GM21367 (cell line): ENCODE data around the gene TLR6.

ENCODE experiments used
- ATAC-seq: cut with Tn5 transposase; IDR thresholded peaks from one replicate; pipeline ENCODE4 v1.9.1; 2021; ENCODE audit not compliant: unreplicated experiment

The TLR6 gene

DNA sequence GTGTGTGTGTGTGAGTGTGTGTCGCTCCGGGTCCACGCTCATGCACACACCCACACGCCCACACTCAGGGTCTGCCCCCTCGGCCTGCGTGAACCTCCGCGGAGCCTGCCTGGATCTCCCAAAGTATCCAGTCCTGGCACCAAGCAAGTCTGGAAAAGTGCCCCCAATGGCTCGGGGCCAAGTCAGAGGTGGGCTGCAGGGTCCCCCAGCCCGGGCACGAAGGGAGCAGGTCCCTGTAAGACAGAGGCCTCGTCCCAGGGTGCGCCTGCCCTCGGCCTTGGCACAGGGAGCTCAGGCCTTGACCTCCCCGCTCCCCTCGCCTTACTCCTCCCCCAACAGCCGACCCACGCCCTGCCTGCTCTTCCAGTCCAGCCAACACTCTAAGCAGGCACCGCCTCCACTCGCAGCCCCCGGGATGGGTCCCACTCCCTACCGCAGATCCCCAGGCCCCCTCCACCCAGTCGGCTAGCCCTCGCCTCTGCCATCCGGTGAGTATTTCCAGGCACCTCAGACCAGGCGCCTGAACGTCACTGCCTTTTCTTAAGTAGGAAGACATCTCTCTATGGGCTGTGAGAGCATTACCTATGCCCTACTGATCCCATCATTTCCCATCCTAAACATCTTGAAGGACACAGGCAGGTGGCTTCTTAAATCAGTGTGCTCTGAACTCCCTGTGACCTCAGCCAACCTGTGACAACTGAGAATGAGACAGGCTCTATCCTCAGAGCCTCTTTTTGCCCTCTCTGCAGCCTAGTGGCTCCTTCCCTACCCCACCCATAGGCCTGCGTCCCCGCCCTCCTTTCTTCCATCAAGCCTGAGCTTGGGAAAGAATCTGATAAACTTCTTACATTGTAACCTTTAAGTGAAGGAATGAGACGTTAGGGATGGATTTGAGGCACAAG is 11.7 kb upstream of the TLR6 start:
- ATAC-seq, result no peak

DNA sequence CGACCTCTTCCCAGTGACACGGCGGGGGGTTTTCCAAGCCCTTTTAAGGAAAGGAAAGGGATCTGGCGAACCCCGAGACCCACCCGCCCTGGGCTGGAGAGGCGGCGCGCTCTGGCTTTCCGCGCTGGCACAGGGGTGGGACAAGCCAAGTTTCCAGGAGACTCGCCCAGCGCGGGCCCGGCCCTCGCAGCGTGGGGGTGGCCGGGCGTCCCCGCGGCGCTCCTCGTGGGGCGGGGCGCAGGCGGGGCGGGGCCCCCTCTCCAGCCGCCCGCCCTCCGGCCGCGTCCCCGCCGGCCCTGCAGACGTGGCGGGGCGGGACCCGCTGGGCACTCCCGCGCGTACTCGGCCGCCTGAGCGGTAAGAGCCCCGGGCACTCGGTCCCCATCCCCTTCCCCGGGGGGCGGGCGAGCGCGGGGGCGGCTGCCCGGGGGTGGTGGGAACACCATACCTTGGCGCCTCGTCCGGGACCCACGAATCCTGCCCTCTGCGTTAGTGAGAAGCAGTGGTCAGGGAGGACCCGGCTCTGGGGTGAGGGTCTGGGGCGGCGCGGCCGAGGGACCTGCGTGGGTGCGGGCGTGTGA is 11.0 kb upstream of the TLR6 start, which contains the start of gene FAM114A1:
Gene FAM114A1 (plus strand): TSS at position 329 of the 581 bp plus-strand sequence. CDS start 10,273 bp downstream, outside the sequence.
- ATAC-seq, result peak; percentile 72

DNA sequence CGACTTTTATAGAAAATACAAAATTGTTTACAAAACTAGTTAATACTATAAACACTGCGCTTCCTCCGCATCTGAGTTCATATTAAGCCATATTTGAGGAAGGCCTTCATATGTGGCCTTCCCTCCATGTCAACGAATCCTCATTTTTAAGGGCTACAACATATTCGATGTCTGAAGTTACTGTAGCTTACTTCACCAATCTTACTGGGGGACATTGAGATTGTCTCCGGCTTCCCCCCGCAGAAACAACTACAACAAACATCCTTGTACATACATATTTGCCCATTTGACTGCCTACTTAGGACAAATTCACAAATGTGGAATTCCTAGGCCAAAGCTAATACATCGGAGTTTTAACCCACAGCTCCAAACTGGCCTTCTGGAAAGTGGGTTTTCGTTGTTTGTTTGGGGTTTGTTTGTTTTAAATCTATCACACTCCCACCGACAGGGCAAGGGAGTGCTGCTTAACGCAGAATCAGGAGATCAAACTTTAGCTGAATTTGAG is 10.4 kb upstream of the TLR6 start:
- ATAC-seq, result no peak

DNA sequence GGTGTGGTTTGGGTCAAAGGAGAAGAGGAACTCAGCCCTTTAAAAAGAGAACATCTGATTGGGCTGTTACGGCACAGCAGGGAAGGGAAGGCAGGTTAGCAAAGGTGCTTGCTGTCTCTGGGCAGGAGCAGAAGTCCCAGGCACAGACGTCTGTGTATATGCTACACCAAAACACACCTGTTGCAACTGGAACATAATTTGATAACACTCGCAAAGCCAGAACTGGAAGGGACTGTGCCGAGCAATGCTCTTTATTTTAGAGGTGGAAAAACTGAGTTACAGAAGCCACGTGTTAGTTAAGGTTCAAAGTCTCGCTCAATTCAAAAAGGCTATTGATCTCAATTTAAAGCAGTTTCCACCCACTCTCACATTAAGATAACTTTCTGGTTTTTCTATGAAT is 8.8 kb upstream of the TLR6 start:
- no peak for ATAC-seq

DNA sequence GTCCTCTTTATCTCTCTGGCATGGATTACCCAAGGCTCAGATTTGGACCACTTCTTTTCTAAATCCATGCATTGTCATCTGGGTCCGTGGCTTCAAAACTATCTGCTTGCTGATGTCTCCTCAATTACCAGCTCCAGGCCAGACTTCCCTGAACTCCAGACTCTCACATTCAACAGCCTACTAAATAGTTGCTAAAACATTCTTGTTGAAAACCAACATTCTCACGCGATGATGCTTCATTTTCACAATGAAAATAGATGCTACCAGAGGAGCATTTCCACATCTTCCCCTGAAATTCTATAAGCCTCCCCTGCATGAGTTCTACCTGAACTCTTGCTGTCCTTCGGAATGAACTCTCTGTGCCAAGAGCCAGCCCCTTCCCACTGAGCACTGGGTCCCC is 5.2 kb upstream of the TLR6 start:
- ATAC-seq, result no peak

DNA sequence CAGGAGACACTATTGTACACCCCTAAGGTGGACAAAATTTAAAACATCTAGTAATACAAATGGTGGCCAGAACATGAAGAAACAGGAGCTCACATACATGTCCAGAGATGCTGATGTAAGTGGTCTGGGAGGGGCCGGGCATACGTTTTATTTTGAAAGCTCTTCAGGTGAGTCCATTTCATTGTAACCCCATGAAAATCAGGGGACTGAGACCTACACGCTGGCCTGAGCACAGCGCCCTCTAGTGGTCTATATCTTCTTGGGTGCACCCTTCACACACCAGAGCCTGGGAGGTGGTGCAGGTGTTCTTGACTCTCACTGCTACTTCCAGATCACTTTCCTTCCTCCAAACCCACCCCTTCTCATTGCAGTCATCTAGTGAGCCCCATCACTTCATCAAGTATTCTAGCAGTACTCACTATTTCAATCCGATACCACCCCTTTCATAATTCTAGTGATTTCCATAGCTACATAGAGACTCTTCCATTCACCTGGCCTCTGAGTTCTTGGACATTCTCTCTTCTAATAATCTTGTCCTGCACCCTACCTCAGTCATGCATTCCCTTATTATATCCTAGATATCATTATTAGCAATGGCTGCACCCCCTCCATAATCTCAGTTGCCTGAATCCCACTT is 4.3 kb upstream of the TLR6 start:
- ATAC-seq, result no peak

DNA sequence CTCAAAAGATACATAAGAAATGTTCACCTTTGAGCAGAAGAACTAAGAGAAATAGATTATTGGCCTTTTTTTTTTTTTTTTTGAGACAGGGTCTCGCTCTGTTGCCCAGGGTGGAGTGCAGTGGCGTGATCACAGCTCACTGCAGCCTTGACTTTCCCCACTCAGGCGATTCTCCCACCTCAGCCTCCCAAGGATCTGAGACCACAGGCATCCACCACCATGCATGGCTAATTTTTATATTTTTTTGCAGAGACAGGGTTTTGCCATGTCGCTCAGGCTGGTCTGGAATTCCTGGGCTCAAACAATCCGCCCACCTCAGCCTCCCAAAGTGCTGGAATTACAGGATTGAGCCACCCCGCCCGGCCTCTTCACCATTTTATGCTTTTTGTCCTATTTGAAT is 2.9 kb upstream of the TLR6 start:
- no peak for ATAC-seq

DNA sequence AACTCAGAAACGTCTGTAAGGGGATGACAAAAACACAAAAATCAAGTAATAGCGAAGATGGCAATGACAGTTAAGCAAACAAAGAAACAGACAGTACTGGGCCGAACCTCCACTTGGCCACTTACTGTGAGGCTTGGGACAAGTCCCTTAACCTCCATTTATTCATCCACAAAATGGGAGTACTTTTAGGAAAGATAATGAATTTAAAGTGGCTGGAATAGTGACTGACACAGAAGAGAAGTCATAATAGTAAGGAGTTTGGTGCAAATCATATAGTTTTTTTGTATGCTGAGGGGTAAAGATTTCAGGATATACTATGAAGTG is 1.4 kb upstream of the TLR6 start:
- no peak for ATAC-seq

DNA sequence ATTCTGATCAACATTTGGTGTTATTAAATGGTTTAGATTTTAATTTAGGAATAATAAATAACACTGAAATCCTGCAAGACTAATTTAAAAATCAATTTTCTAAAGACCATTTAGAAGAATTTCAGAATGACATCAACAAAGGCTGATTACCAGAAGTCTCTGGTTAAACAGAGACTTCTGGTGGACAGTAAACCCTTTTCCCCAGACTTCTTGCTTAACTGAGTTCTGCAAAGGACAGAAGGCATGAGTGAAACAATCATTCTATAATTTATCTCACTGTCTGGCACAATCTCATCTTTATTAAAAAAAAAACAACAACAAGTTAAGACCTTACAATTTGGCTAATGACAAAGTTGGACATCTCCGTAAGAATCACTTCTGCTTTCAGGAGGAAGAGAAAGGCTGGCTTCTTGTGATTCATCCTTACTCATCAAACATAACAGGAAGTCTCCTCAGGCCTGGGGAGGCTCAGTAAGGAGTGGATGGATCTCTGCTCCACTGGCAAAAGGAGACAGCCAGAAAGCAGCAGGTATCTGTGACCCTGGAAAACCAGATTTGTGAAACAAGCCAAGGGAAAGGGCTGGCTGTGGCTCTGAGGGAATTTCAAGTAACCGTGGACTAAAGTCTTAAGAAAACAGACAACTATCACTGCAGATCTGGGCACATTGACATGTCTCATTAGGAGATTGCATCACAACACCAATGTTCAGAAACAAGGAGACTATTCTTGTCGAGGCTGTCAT is 908 bp upstream of the TLR6 start:
- ATAC-seq, result peak; percentile 54

DNA sequence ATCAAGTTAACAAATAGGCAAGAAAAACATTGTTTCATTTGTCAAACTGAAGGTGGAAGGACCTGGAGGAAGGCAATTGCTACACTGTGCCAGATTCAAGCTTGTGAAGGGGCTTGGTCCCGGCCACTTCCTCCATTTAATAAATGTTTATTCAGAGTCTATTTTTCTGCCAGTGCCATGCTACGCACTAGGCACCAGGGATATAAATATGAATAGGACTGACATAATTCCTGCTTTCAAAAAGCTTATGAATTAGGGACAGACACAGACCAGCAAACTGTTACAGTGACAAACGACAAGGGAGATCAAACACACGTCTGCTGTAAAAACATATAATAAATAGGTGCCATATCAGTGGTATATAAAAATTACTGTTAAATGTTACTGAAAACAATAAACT is 571 bp downstream of the TLR6 start:
- no peak for ATAC-seq

DNA sequence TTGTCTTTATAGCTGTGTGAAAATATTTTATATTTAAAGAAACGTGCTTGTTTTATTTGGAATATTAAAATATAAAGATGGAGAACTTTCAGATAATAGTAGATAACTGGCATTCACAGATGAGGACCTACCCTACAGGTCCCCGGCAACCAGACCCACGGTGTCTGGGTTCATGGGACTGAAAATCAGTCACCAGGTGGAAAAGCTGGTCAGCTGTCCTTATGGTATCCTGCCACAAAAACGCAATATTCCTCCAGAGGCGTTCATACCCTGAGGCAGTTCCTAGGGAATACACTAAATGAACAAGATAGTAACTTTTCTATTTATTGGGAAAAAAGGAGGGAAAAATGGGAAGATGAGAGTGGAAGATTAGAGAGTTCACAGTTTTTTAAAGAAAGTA is 1.2 kb downstream of the TLR6 start:
- no peak for ATAC-seq

DNA sequence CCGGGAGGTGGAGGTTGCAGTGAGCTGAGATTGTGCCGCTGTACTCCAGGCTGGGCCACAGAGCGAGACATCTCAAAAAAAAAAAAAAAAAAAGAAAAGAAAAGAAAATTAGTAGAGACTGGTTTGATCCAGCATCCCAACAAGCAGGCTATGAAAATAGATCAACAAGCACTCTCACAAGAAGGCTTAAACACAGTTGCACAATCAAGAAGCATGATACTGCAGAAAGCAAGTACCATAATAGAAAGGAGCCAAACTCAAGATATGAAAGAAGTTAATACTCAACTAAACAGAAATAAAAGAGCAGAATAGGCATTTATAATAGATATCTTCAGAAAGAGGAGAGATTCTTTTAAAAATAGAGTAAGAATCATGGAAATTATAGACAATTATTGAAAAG is 10.6 kb downstream of the TLR6 start:
- ATAC-seq, result no peak

DNA sequence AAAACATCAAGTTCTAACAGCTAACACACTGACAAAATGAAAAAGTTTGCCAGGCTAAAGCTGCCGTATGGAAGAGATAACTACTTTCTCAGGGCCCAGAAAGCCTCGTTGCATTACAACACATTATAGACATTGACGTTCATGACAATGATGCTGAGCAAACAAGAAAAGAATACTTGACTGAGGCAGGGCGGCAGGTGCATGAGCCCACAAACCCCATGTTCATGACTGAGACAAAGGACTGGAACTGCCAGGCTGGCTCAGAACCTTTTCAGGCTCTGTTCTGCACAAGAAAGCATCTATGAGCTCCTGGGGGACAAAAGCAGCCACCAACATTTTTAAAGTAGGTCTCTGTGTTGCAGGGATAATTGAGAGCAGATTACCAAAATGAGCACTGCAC is 13.6 kb downstream of the TLR6 start:
- ATAC-seq, result no peak

DNA sequence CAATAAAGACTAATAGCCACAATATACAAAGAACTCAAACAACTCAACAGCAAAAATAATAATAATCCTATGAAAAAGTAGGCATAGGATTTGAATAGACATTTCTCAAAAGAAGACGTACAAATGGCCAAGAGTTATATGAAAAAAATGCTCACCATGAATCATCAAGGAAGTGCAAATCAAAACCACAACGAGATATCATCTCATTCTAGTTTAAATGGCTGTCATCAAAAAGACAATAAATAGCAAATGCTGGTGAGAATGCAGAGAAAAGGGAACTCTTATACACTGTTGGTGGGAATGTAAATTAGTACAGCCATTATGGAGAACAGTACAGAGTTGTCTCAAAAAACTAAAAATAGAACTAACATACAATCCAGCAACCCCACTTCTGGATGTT is 18.8 kb downstream of the TLR6 start:
- no peak for ATAC-seq

DNA sequence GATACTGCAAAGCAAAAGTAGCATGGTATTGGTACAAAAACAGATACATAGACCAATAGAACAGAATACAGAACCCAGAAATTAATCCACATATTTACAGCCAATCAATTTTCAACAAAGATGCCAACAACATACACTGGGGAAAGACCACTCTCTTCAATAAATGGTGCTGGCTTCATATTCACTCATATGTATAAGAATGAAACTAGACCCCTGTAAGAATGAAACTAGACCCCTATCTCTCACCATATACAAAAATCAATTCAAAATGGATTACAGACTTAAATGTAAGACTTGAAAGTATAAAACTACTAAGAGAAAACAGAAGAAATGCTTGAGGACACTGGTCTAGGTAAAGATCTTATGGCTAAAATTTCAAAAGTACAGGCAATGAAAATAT is 19.3 kb downstream of the TLR6 start:
- no peak for ATAC-seq

DNA sequence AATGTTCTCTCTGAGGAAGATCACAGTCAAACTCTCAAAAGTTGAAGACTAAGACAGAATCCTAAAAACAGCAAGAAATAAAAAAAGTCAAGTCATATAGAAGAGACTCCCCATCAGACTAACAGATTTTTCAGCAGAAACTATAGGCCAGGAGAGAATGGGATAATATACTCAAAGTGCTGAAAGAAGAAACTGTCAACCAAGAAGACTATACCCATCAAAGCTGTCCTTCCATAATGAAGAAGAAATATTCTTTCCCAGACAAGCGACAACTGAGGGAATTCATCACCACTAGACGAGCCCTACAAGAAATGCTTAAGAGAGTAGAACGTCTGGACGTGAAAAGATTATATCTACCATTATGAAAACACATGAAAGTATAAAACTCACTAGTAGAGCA is 22.0 kb downstream of the TLR6 start:
- ATAC-seq, result no peak

DNA sequence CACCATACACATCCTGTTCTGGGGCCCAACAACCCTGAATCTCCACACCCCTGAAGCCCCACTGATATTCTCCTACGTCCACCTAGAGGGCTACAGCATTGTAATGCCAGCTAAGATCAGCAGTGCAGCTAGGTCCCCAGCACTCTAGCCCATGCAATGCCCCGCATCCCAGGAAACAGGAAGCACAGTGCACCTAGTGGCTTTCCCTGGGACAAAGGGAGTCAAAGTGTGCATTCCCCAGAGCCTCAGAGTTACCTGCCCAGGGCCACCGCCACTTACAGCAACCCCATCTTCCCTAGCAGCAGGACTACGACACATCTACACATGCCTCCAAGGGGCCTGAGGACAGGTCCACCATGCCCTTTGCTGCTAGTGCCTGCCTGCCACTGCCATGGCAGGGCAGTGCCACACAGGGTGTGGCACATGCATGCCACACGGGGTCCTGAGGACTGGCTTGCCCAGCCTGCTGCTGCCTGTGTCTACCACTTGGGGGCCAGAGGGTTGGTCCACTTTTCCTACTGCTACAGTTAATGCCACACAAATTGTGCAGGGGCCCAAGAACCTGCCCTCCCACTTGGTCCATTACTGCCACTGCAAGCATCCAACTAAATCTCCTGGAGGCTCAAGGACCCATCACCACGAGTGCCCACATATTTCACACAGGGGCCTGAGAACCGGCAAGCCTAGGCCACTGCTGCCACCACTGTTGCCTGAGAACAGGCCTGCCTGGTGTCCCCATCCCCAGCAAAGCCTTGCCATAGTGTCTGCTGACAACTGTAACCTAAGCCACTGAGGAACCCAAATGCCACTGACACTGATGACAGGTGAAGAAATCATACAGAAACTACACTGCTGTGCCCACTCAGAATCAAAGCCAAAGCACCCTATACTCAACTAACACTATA is 23.7 kb downstream of the TLR6 start:
- no peak for ATAC-seq

DNA sequence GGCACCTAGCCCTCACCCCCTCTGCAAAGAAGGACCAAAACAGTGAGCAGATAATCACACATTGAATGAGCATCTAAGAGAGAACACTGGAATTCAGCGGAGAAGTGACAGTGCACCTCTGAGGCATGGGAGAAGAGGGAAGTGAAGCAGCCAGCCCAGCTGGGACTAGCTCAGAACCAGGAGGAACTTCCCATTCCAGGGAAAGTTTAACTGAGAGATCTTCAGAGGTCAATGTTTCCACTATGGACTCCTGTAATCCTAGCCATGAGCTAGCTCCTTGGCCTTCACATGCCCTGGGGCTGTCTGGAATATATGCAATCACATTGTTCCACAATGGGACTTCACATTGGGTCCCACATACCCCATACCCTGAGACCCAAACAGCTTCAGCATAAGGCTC is 24.4 kb downstream of the TLR6 start:
- no peak for ATAC-seq

DNA sequence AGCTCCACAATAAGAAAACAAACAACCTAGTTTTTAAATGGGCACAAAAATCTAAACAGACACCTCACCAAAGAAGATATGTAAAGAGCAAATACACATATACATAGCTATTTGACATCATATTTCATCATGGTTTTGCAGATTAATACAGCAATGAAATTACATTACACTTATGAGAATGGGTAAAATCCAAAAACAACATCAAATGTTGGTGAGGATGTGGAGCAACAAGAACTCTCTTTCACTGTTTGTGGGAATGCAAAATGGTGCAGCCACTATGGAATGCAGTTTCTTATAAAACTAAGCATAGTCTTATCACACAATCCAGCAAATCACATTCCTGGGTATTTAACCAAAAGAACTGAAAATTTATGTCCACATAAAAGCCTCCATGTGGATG is 25.0 kb downstream of the TLR6 start:
- no peak for ATAC-seq

DNA sequence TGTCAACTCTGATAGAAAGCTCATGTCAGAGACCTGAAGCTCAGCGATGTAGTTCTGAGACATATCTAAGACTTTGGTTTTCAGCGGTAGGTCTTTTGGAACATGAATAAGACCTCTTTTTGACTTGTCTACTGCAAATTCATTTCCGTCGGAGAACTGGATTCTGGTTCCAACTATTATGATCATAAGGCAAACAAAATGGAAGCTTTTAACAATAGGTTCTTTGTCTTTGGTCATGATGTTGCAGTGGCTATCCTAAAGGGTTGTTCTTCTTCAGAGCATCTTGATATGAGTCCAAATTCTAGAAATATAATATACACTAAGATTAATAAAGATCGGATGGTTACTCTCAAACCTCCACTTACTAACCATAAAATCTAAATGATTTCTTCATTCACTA is 27.4 kb downstream of the TLR6 start:
- ATAC-seq, result no peak
